ENCODE measurements around the gene AFAP1L1.
"Not testable (repeated sequence)": the region's sequence is repeated elsewhere in the genome, so short reads cannot be mapped to it uniquely, and the experiment has no call there.

Gene AFAP1L1

GRCh38 chr5:149261246-149261645 lies 10.4 kb upstream of the AFAP1L1 start:
- no peak for DNase-seq (ENCODE audit: low read depth)

- DNase-seq (ENCODE audit: low read depth): no peak
Observed at GRCh38 chr5:149262315-149262714, 9.3 kb upstream of the AFAP1L1 start.

- no peak for DNase-seq (ENCODE audit: low read depth)
Observed at GRCh38 chr5:149264439-149265067, 7.1 kb upstream of the AFAP1L1 start.

- DNase-seq (ENCODE audit: low read depth): no peak
Observed at GRCh38 chr5:149265068-149265465, 6.6 kb upstream of the AFAP1L1 start.

- peak; percentile 57 for DNase-seq (ENCODE audit: low read depth)
Observed at GRCh38 chr5:149265597-149265996, 6.1 kb upstream of the AFAP1L1 start.

GRCh38 chr5:149267241-149267973 lies 4.3 kb upstream of the AFAP1L1 start:
- no peak for DNase-seq (ENCODE audit: low read depth)

GRCh38 chr5:149268928-149269557 lies 2.6 kb upstream of the AFAP1L1 start:
- DNase-seq (ENCODE audit: low read depth): peak; percentile 47

- DNase-seq (ENCODE audit: low read depth): no peak
Observed at GRCh38 chr5:149271195-149271715, 404 bp upstream of the AFAP1L1 start.

GRCh38 chr5:149272781-149273180 lies 1.1 kb downstream of the AFAP1L1 start:
- DNase-seq (ENCODE audit: low read depth): not testable (repeated sequence)

- no peak for DNase-seq (ENCODE audit: low read depth)
Observed at GRCh38 chr5:149273237-149273636, 1.6 kb downstream of the AFAP1L1 start.

GRCh38 chr5:149273950-149274349 lies 2.3 kb downstream of the AFAP1L1 start:
- DNase-seq (ENCODE audit: low read depth): no peak

GRCh38 chr5:149274939-149275338 lies 3.3 kb downstream of the AFAP1L1 start:
- peak; percentile 38 for DNase-seq (ENCODE audit: low read depth)

- DNase-seq (ENCODE audit: low read depth): peak; percentile 68
Observed at GRCh38 chr5:149277801-149278200, 6.1 kb downstream of the AFAP1L1 start.

GRCh38 chr5:149278451-149279210 lies 7.0 kb downstream of the AFAP1L1 start:
- no peak for DNase-seq (ENCODE audit: low read depth)

- no peak for DNase-seq (ENCODE audit: low read depth)
Observed at GRCh38 chr5:149279661-149280060, 8.0 kb downstream of the AFAP1L1 start.

- DNase-seq (ENCODE audit: low read depth): no peak
Observed at GRCh38 chr5:149280124-149280523, 8.5 kb downstream of the AFAP1L1 start.

GRCh38 chr5:149280802-149281201 lies 9.1 kb downstream of the AFAP1L1 start:
- no peak for DNase-seq (ENCODE audit: low read depth)

GRCh38 chr5:149282027-149282965 lies 10.6 kb downstream of the AFAP1L1 start:
- no peak for DNase-seq (ENCODE audit: low read depth)

- DNase-seq (ENCODE audit: low read depth): no peak
Observed at GRCh38 chr5:149282966-149283332, 11.3 kb downstream of the AFAP1L1 start.

- peak; percentile 59 for DNase-seq (ENCODE audit: low read depth)
Observed at GRCh38 chr5:149283626-149284480, 12.2 kb downstream of the AFAP1L1 start.
